Osteoblast (primary cell): Measurements from ENCODE around the gene CACNA1C. TPM values are rescaled to one million over a fixed set of nuclear protein-coding genes. Genes with fewer than 3 reads are reported as not detected.

ENCODE experiments used
- DNase-seq: peaks from one replicate; pipeline ENCODE4 v3.0.0; 2011; ENCODE audit warnings: low spot score, mixed read lengths; ENCODE audit not compliant: insufficient read length; ENCODE audit errors: missing footprints
- H2AFZ ChIP-seq: 2 replicates; pipeline ENCODE4 v1.6.0; 2011; ENCODE audit warnings: mild to moderate bottlenecking, low read length
- H3K27ac ChIP-seq: 2 replicates; pipeline ENCODE4 v1.5.1; 2011; ENCODE audit warnings: mild to moderate bottlenecking, low read depth, low read length, moderate library complexity
- H3K27me3 ChIP-seq: 2 replicates; pipeline ENCODE4 v1.6.0; 2012; ENCODE audit warnings: mild to moderate bottlenecking, control low read depth, inconsistent platforms, low read length, moderate library complexity; ENCODE audit not compliant: insufficient read depth
- H3K36me3 ChIP-seq: 2 replicates; pipeline ENCODE4 v1.5.1; 2011; ENCODE audit warnings: mild to moderate bottlenecking, low read length, control low read depth, moderate library complexity; ENCODE audit not compliant: insufficient read depth
- H3K4me1 ChIP-seq: 2 replicates; pipeline ENCODE4 v1.5.1; 2011; ENCODE audit warnings: mild to moderate bottlenecking, low read length, control low read depth, moderate library complexity; ENCODE audit not compliant: insufficient read depth
- H3K4me2 ChIP-seq: 2 replicates; pipeline ENCODE4 v1.6.0; 2011; ENCODE audit warnings: mild to moderate bottlenecking, low read length; ENCODE audit not compliant: insufficient read depth
- H3K4me3 ChIP-seq: fragments of 200-600 bp; sonication (generic); 3 replicates; pipeline ENCODE4 v1.5.1; 2012; ENCODE audit warnings: mild to moderate bottlenecking, low read length, inconsistent platforms; ENCODE audit not compliant: insufficient read depth
- H3K79me2 ChIP-seq: 2 replicates; pipeline ENCODE4 v1.6.0; 2012; ENCODE audit warnings: mild to moderate bottlenecking, low read length, control low read depth, inconsistent platforms; ENCODE audit not compliant: insufficient read depth
- H3K9me3 ChIP-seq: 2 replicates; pipeline ENCODE4 v1.5.1; 2011; ENCODE audit warnings: low read depth, low read length, control low read depth
- H4K20me1 ChIP-seq: 2 replicates; pipeline ENCODE4 v1.6.0; 2012; ENCODE audit warnings: mild to moderate bottlenecking, low read length, control low read depth; ENCODE audit not compliant: insufficient read depth
- CTCF ChIP-seq: IDR thresholded peaks from 2 replicates; pipeline ENCODE4 v1.5.1; 2011; ENCODE audit warnings: mild to moderate bottlenecking, low read depth, low read length, moderate library complexity; ENCODE audit errors: extremely low read depth
- total RNA-seq: library from RNA; depleted of rRNA; stranded (reverse); fragments of >200 nt; gene quantifications from 2 replicates; pipeline ENCODE4 v1.2.3, GENCODE V29; 2012

The CACNA1C gene
- total RNA-seq, result 19.2 and 22.4 TPM in 2 replicates

- Histone ChIP-seq H3K36me3 (no peaks in the 10 kb centered on the region), H3K27me3 (no peaks in the 10 kb centered on the region), H3K79me2 (peaks cover 46% of the 10 kb centered on the region), H2AFZ (peak within 1 kb of the TSS; percentile 82), H3K4me2 (peak within 1 kb of the TSS; percentile 85), H3K9me3 (no peaks in the 10 kb centered on the region), H3K4me3 (peak within 1 kb of the TSS; percentile 86), H3K4me1 (peaks cover 27% of the 10 kb centered on the region), H3K27ac (peak within 1 kb of the TSS; percentile 47), H4K20me1 (peaks cover 35% of the 10 kb centered on the region)
- no peak for TF ChIP-seq CTCF
- peak; percentile 99 for DNase-seq
These were observed at the start of gene CACNA1C for GRCh38 chr12:2052826-2053678. CACNA1C (plus strand) TSS chr12:2052987; CDS start chr12:2053563, 576 bp downstream.

GRCh38 chr12:2003676-2004112 lies 49.1 kb upstream of the CACNA1C start:
- H3K27ac ChIP-seq, result peak overlapping the region; percentile 88
- peaks cover 52% of the 10 kb centered on the region for H3K79me2 ChIP-seq
- H3K27me3 ChIP-seq, result no peaks in the 10 kb centered on the region
- peaks cover 15% of the 10 kb centered on the region for H3K4me1 ChIP-seq
- no peaks in the 10 kb centered on the region for H3K9me3 ChIP-seq
- H4K20me1 ChIP-seq, result no peaks in the 10 kb centered on the region
- no peak for TF ChIP-seq CTCF
- H2AFZ ChIP-seq, result peak overlapping the region; percentile 93
- peak overlapping the region; percentile 97 for H3K4me3 ChIP-seq
- H3K36me3 ChIP-seq, result no peaks in the 10 kb centered on the region
- peak; percentile 38 for DNase-seq
- peak overlapping the region; percentile 93 for H3K4me2 ChIP-seq

- Histone ChIP-seq H3K27me3 (no peaks in the 10 kb centered on the region), H3K4me2 (peak within 1 kb of the TSS; percentile 93), H3K4me3 (peak within 1 kb of the TSS; percentile 97), H3K36me3 (no peaks in the 10 kb centered on the region), H3K9me3 (no peaks in the 10 kb centered on the region), H3K79me2 (peaks cover 46% of the 10 kb centered on the region), H4K20me1 (no peaks in the 10 kb centered on the region), H2AFZ (peak within 1 kb of the TSS; percentile 93), H3K27ac (peak within 1 kb of the TSS; percentile 88), H3K4me1 (peaks cover 15% of the 10 kb centered on the region)
- no peak for TF ChIP-seq CTCF
- DNase-seq, result peak; percentile 96
These were observed 48.5 kb upstream of the CACNA1C start, which contains the start of gene DCP1B for GRCh38 chr12:2004113-2004929. DCP1B (minus strand) TSS chr12:2004457; CDS start chr12:2004431, 26 bp downstream.
